ENCODE results near the gene RPL10A.

RPL10A gene

DNA sequence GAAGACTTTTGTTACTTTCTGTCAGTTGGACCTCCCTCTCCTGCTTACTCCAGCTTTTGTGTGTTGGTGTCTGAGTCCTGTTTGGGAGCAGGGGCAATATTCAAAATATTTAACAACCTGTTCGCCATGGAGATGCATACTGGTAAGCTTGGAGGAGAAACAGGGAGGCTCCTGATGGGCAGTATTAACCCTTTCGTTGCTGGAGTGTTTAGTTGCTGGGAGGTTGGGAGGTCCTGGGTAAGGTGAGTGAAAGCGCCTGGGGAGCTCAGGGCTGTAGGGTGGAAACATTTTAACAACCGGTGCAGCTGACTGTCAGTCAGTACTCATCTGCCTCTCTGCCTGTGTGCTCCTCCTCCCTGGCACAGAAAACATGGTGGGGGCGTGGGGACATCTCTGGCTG lies 40.3 kb downstream of the RPL10A start:
- Histone ChIP-seq H3K79me2 (ENCODE audit: insufficient read depth, low read length) (no peaks in the 10 kb centered on the region), H3K9me3 (ENCODE audit: insufficient read depth, low read depth, low read length) (no peaks in the 10 kb centered on the region), H4K20me1 (ENCODE audit: insufficient read depth, low read length, poor library complexity, severe bottlenecking) (no peaks in the 10 kb centered on the region), H3K27me3 (ENCODE audit: insufficient read depth, low read length, poor library complexity, severe bottlenecking) (no peaks in the 10 kb centered on the region), H3K9me2 (replicated peaks; ENCODE audit: low read depth, low read length) (no peaks in the 10 kb centered on the region), H2AFZ (ENCODE audit: low read length) (no peak overlapping the region), H3K4me3 (ENCODE audit: low read length, poor library complexity, severe bottlenecking) (no peak overlapping the region), H3K36me3 (ENCODE audit: insufficient read depth, low read length) (no peaks in the 10 kb centered on the region), H3F3A (ENCODE audit: low read depth) (no peaks in the 10 kb centered on the region), H3K4me1 (ENCODE audit: insufficient read depth, low read length, poor library complexity, severe bottlenecking) (no peaks in the 10 kb centered on the region), H3K9ac (ENCODE audit: low read depth, low read length, poor library complexity, severe bottlenecking) (no peak overlapping the region), H3K4me2 (ENCODE audit: low read depth, low read length, poor library complexity, severe bottlenecking) (no peak overlapping the region)
- no peak for TF ChIP-seq CTCF (conservative IDR thresholded peaks at IDR 0.05; ENCODE audit: low read length)
- TF ChIP-seq EZH2phosphoT487 (IDR thresholded peaks at IDR 0.05; ENCODE audit: borderline replicate concordance): no peak

DNA sequence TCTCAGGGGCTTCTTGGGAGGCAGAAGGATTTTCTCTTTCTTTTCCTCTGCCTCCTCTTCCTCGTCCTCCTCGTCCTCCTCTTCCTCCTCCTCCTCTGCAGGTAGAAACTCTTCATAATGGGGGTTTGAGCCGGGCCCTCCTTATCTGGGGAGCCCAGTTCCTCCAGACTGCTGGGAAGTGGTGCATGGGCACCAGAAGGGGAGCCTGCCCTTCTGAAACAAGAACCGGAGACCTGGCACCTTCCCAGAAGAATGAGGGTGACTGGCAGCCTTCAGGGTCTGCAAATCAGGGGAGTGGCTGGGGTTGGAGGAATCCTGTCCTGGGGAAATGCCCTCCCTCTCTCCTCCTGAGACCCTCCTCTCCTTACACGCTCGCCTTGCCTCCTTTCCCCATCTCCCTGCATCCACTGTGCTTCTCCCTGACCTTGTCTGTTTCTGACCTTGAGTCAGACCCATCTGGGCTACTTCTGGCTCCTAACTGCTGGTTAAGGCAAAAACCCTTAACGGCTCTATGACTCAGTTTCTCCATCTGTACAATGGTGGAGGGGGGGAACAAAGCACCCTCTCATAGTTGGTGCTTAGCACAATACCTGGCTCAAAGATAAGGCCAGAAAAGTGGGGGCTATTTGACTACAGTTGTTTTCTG lies 42.8 kb downstream of the RPL10A start:
- H3K79me2 ChIP-seq (ENCODE audit: insufficient read depth, low read length): no peaks in the 10 kb centered on the region
- no peak overlapping the region for H2AFZ ChIP-seq (ENCODE audit: low read length)
- no peaks in the 10 kb centered on the region for H3K9me2 ChIP-seq (replicated peaks; ENCODE audit: low read depth, low read length)
- H3K27me3 ChIP-seq (ENCODE audit: insufficient read depth, low read length, poor library complexity, severe bottlenecking): no peaks in the 10 kb centered on the region
- no peak overlapping the region for H3K9ac ChIP-seq (ENCODE audit: low read depth, low read length, poor library complexity, severe bottlenecking)
- TF ChIP-seq CTCF (conservative IDR thresholded peaks at IDR 0.05; ENCODE audit: low read length): no peak
- no peak for TF ChIP-seq EZH2phosphoT487 (IDR thresholded peaks at IDR 0.05; ENCODE audit: borderline replicate concordance)
- no peaks in the 10 kb centered on the region for H3K4me1 ChIP-seq (ENCODE audit: insufficient read depth, low read length, poor library complexity, severe bottlenecking)
- H3K9me3 ChIP-seq (ENCODE audit: insufficient read depth, low read depth, low read length): no peaks in the 10 kb centered on the region
- no peak overlapping the region for H3K4me3 ChIP-seq (ENCODE audit: low read length, poor library complexity, severe bottlenecking)
- H3F3A ChIP-seq (ENCODE audit: low read depth): no peaks in the 10 kb centered on the region
- no peaks in the 10 kb centered on the region for H4K20me1 ChIP-seq (ENCODE audit: insufficient read depth, low read length, poor library complexity, severe bottlenecking)
- H3K4me2 ChIP-seq (ENCODE audit: low read depth, low read length, poor library complexity, severe bottlenecking): no peak overlapping the region
- H3K36me3 ChIP-seq (ENCODE audit: insufficient read depth, low read length): no peaks in the 10 kb centered on the region

DNA sequence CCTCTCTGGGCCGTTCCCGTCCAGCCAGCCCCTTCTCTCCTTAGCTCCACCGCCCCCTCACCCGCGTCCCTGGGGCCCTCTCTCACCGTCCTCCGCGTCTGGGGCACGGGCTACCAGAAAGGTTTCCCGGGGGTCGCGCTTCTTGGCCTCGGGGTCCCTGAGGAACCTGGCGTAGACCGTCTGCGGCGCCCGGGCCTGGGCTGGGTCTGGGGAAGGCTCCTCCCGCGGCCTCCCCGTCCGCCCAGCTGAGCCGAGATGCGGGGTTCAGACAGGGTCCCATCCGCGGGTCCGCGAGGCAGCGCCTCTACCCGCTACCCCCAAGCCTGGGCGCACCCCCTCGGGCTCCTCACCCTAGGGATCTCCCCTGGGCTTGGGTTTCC lies 43.4 kb downstream of the RPL10A start:
- no peaks in the 10 kb centered on the region for H3K79me2 ChIP-seq (ENCODE audit: insufficient read depth, low read length)
- no peak overlapping the region for H3K9ac ChIP-seq (ENCODE audit: low read depth, low read length, poor library complexity, severe bottlenecking)
- no peaks in the 10 kb centered on the region for H3K27me3 ChIP-seq (ENCODE audit: insufficient read depth, low read length, poor library complexity, severe bottlenecking)
- no peak overlapping the region for H3K4me3 ChIP-seq (ENCODE audit: low read length, poor library complexity, severe bottlenecking)
- no peaks in the 10 kb centered on the region for H4K20me1 ChIP-seq (ENCODE audit: insufficient read depth, low read length, poor library complexity, severe bottlenecking)
- H3K4me1 ChIP-seq (ENCODE audit: insufficient read depth, low read length, poor library complexity, severe bottlenecking): no peaks in the 10 kb centered on the region
- H3K9me3 ChIP-seq (ENCODE audit: insufficient read depth, low read depth, low read length): no peaks in the 10 kb centered on the region
- H3K36me3 ChIP-seq (ENCODE audit: insufficient read depth, low read length): no peaks in the 10 kb centered on the region
- no peaks in the 10 kb centered on the region for H3F3A ChIP-seq (ENCODE audit: low read depth)
- H2AFZ ChIP-seq (ENCODE audit: low read length): no peak overlapping the region
- no peak overlapping the region for H3K4me2 ChIP-seq (ENCODE audit: low read depth, low read length, poor library complexity, severe bottlenecking)
- no peak for TF ChIP-seq EZH2phosphoT487 (IDR thresholded peaks at IDR 0.05; ENCODE audit: borderline replicate concordance)
- TF ChIP-seq CTCF (conservative IDR thresholded peaks at IDR 0.05; ENCODE audit: low read length): no peak
- no peaks in the 10 kb centered on the region for H3K9me2 ChIP-seq (replicated peaks; ENCODE audit: low read depth, low read length)
